K562 (cell line): ENCODE measurements around the gene RARRES2. TPM values are rescaled to one million over a fixed set of nuclear protein-coding genes. Genes with fewer than 3 reads are reported as not detected.

Source experiments
- CHD4 ChIP-seq: fragments of 200-600 bp; sonication (generic); IDR thresholded peaks from 3 replicates; pipeline ENCODE4 v1.6.1; 2012; ENCODE audit warnings: low read depth, mild to moderate bottlenecking, mixed read lengths, low read length, inconsistent platforms; ENCODE audit not compliant: insufficient read depth, insufficient replicate concordance, poor library complexity, severe bottlenecking
- CUX1 ChIP-seq: fragments of 200-800 bp; sonication (Bioruptor generic); IDR thresholded peaks from 2 replicates; pipeline ENCODE4 v1.6.1; 2016; ENCODE audit warnings: missing genetic modification characterization, missing compliant biosample characterization
- FOXP1 ChIP-seq: sonication (generic); formaldehyde crosslinking; IDR thresholded peaks from 2 replicates; pipeline ENCODE4 v1.8.0; 2022; ENCODE audit warnings: mild to moderate bottlenecking, missing genetic modification reagents
- FUS ChIP-seq: fragments of 200-400 bp; formaldehyde crosslinking; optimal IDR thresholded peaks from 2 replicates; pipeline ENCODE3; 2017; ENCODE audit warnings: low read depth, low read length
- MCM5 ChIP-seq: fragments of 450-650 bp; IDR thresholded peaks from 2 replicates; pipeline ENCODE4 v1.6.1; 2016; ENCODE audit warnings: low read depth
- NR1H2 ChIP-seq: sonication (generic); formaldehyde crosslinking; IDR thresholded peaks from 2 replicates; pipeline ENCODE4 v1.4.0; 2020; ENCODE audit warnings: mild to moderate bottlenecking, missing genetic modification reagents
- NR2C1 ChIP-seq, 2 experiments: fragments of 450-650 bp; IDR thresholded peaks; 2 replicates each; pipeline ENCODE4 v1.6.1; 2017; ENCODE audit warnings: mild to moderate bottlenecking in 2 of 2, antibody characterized with exemption in 1 of 2, inconsistent platforms in 1 of 2, missing compliant biosample characterization in 1 of 2, missing genetic modification characterization in 1 of 2
- PRPF4 ChIP-seq: fragments of 200-400 bp; formaldehyde crosslinking; IDR thresholded peaks from one replicate; pipeline ENCODE4 v1.6.1; 2017; ENCODE audit warnings: low read length, low read depth, mild to moderate bottlenecking; ENCODE audit not compliant: insufficient read depth, poor library complexity, severe bottlenecking
- RAD21 ChIP-seq, 2 experiments: fragments of 250-450 bp in 1 of 2; fragments of 450-650 bp in 1 of 2; sonication (Bioruptor Pico) in 1 of 2; formaldehyde crosslinking in 1 of 2; IDR thresholded peaks in 1 of 2; conservative IDR thresholded peaks in 1 of 2; 2 replicates each; pipeline versions ENCODE4 v1.4.0 to v1.8.0; 2020 to 2022; ENCODE audit warnings: mild to moderate bottlenecking in 2 of 2, moderate library complexity in 1 of 2
- SLC30A9 ChIP-seq: fragments of 250-450 bp; sonication (Bioruptor Pico); IDR thresholded peaks from 2 replicates; pipeline ENCODE4 v1.8.0; 2022; ENCODE audit warnings: mild to moderate bottlenecking, moderate library complexity
- THAP12 ChIP-seq: fragments of 250-450 bp; sonication (Bioruptor Pico); IDR thresholded peaks from 2 replicates; pipeline ENCODE4 v1.9.0; 2021; ENCODE audit warnings: mild to moderate bottlenecking, inconsistent platforms
- ZNF197 ChIP-seq: fragments of 200-800 bp; sonication (Bioruptor generic); IDR thresholded peaks from 2 replicates; pipeline ENCODE4 v1.6.1; 2016; ENCODE audit warnings: low read depth, missing genetic modification characterization, missing compliant biosample characterization
- ZNF239 ChIP-seq: fragments of 250-450 bp; sonication (Bioruptor Pico); IDR thresholded peaks from 2 replicates; pipeline ENCODE4 v1.4.0; 2020; ENCODE audit warnings: mild to moderate bottlenecking
- ZNF449 ChIP-seq: fragments of 250-450 bp; sonication (Bioruptor Pico); IDR thresholded peaks from 2 replicates; pipeline ENCODE4 v1.8.0; 2022; ENCODE audit warnings: moderate library complexity, mild to moderate bottlenecking, inconsistent platforms
- ZNF778 ChIP-seq: fragments of 450-650 bp; formaldehyde crosslinking; IDR thresholded peaks from 2 replicates; pipeline ENCODE4 v1.4.0; 2020; ENCODE audit warnings: mild to moderate bottlenecking, moderate library complexity
- polyA plus RNA-seq, 8 experiments: library from polyadenylated mRNA; depleted of rRNA in 4 of 8; stranded (reverse) in 5 of 8; unstranded in 3 of 8; fragments of >200 nt; fragmentation: Nextera tagmentation in 2 of 8; fragmentation: Illumina TruSeq in 1 of 8; extraction: Ambion mirVana in 2 of 8; extraction: Trizol in 1 of 8; gene quantifications; 2 replicates each; pipeline versions ENCODE4 v1.2.1 to v1.2.3, GENCODE V29; 2011 to 2014; ENCODE audit warnings: inconsistent platforms in 1 of 8, missing spikeins in 1 of 8
- total RNA-seq, 7 experiments: library from RNA; depleted of rRNA in 6 of 7; stranded (reverse); fragments of >200 nt in 6 of 7; fragmentation: Illumina TruSeq in 2 of 7; extraction: Trizol in 2 of 7; gene quantifications; 2 replicates each; pipeline versions ENCODE4 v1.2.1 to v1.2.3, GENCODE V29; 2011 to 2021; ENCODE audit warnings: low replicate concordance in 1 of 7
- TF ChIP-seq, protein P1 (sequence below): fragments of 200-800 bp; sonication (Bioruptor generic); IDR thresholded peaks from 2 replicates; pipeline ENCODE4 v1.6.1; 2017; ENCODE audit warnings: missing genetic modification characterization, missing compliant biosample characterization

The RARRES2 gene
- total and polyA plus RNA-seq, 9 of the 15 experiments (the other 6 are each of a cell fraction or from before 2014, with no cell fraction given): 0.11 to 1.7 (median 0.23) TPM; not detected in 6

DNA sequence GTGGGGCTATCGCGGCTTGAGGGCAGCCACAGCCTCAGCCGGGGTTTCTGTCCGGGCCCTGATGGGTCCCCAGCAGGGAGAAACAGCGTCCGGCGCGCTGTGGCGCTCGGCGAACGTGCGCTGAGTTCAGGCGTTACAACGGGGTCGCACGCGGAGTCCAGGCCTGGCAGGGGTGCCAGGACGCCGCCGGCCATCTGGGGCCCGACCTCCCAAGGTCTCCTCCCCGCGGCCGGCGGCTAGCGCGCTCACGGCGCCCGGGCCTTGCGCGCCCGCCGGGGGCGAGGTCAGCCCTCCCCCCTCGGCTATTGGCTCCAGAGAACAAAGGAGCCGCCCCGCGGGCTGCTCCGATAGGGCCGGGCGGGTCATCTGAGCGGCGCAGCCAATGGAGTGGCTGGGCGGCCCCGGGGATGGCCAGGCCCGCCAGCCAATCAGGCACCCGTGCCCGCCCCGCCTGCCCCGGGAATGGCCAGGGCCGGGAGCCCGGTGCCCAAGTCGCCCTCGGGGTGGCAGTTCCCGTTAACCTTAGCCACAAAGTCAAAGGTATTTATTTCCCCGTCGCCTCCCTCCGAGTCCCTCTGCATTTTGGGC lies 37.5 kb upstream of the RARRES2 start, which contains the start of gene ZNF775 (continued):
- TF ChIP-seq ZNF449: no peak
- TF ChIP-seq, protein P1, sequence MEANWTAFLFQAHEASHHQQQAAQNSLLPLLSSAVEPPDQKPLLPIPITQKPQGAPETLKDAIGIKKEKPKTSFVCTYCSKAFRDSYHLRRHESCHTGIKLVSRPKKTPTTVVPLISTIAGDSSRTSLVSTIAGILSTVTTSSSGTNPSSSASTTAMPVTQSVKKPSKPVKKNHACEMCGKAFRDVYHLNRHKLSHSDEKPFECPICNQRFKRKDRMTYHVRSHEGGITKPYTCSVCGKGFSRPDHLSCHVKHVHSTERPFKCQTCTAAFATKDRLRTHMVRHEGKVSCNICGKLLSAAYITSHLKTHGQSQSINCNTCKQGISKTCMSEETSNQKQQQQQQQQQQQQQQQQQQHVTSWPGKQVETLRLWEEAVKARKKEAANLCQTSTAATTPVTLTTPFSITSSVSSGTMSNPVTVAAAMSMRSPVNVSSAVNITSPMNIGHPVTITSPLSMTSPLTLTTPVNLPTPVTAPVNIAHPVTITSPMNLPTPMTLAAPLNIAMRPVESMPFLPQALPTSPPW (CRISPR knock-in tag): peak; percentile 89; the same call in 1 of the 2 replicates
- no peak for TF ChIP-seq CUX1 (CRISPR knock-in tag)
- no peak for TF ChIP-seq PRPF4
- no peak for TF ChIP-seq NR2C1 (IDR thresholded peaks at IDR 0.05)
- TF ChIP-seq NR2C1 (tag; IDR thresholded peaks at IDR 0.05): no peak
- no peak for TF ChIP-seq ZNF778
- peak; percentile 96 for TF ChIP-seq THAP12 (CRISPR knock-in tag)
- no peak for TF ChIP-seq ZNF197 (CRISPR knock-in tag)
- peak; percentile 51 for TF ChIP-seq FUS
- TF ChIP-seq FOXP1: peak; percentile 31; the same call in 1 of the 2 replicates
- no peak for TF ChIP-seq SLC30A9 (CRISPR knock-in tag)
- TF ChIP-seq RAD21 (CRISPR knock-in tag; conservative IDR thresholded peaks at IDR 0.05 in 1 of 2, IDR thresholded peaks at IDR 0.05 in 1 of 2): peak; percentile 3 to 6; a peak in 1 of 4 replicates
- no peak for TF ChIP-seq MCM5
- TF ChIP-seq NR1H2 (CRISPR knock-in tag): no peak
- TF ChIP-seq ZNF239 (CRISPR knock-in tag): no peak
- TF ChIP-seq CHD4: no peak
